HepG2 (cell line): ENCODE measurements around the gene SYPL2. TPM values are rescaled to one million over a fixed set of nuclear protein-coding genes. Genes with fewer than 3 reads are reported as not detected.

ENCODE experiments used
- CENPT ChIP-seq: sonication (generic); formaldehyde crosslinking; IDR thresholded peaks from 2 replicates; pipeline ENCODE4 v1.8.0; 2022; ENCODE audit warnings: low read depth, mild to moderate bottlenecking, moderate library complexity, missing genetic modification reagents
- HOXA9 ChIP-seq: sonication (generic); formaldehyde crosslinking; IDR thresholded peaks from 2 replicates; pipeline ENCODE4 v1.8.1; 2022; ENCODE audit warnings: missing genetic modification reagents, mild to moderate bottlenecking, moderate library complexity, borderline replicate concordance
- MAF1 ChIP-seq: sonication (generic); formaldehyde crosslinking; IDR thresholded peaks from 2 replicates; pipeline ENCODE4 v1.5.0; 2020; ENCODE audit warnings: missing genetic modification reagents, borderline replicate concordance
- SIN3B ChIP-seq: fragments of 150-350 bp; IDR thresholded peaks from 2 replicates; pipeline ENCODE4 v1.6.1; 2014; ENCODE audit warnings: low read length
- TBX2 ChIP-seq: sonication (generic); formaldehyde crosslinking; IDR thresholded peaks from 2 replicates; pipeline ENCODE4 v1.5.0; 2020; ENCODE audit warnings: missing genetic modification reagents, mild to moderate bottlenecking, borderline replicate concordance
- XBP1 ChIP-seq: sonication (generic); formaldehyde crosslinking; IDR thresholded peaks from 2 replicates; pipeline ENCODE4 v1.5.0; 2020; ENCODE audit warnings: missing genetic modification reagents
- ZC3H4 ChIP-seq: sonication (generic); formaldehyde crosslinking; IDR thresholded peaks from 2 replicates; pipeline ENCODE4 v1.4.0; 2020; ENCODE audit warnings: missing genetic modification reagents, borderline replicate concordance
- ZNF263 ChIP-seq: sonication (generic); formaldehyde crosslinking; IDR thresholded peaks from 2 replicates; pipeline ENCODE4 v1.4.0; 2020; ENCODE audit warnings: missing genetic modification reagents
- ZNF350 ChIP-seq: sonication (generic); formaldehyde crosslinking; IDR thresholded peaks from 2 replicates; pipeline ENCODE4 v1.4.0; 2020; ENCODE audit warnings: mild to moderate bottlenecking, low read depth, missing genetic modification reagents, borderline replicate concordance
- ZNF615 ChIP-seq: sonication (generic); formaldehyde crosslinking; IDR thresholded peaks from 2 replicates; pipeline ENCODE4 v1.5.0; 2020; ENCODE audit warnings: mild to moderate bottlenecking, missing genetic modification reagents, borderline replicate concordance
- polyA plus RNA-seq, 8 experiments: library from polyadenylated mRNA; depleted of rRNA in 3 of 8; stranded (reverse) in 7 of 8; unstranded in 1 of 8; fragments of >200 nt; fragmentation: Illumina TruSeq in 4 of 8; extraction: Trizol in 4 of 8; gene quantifications; 2 replicates each; pipeline versions ENCODE4 v1.2.1 to v1.2.3, GENCODE V29; 2011 to 2016; ENCODE audit warnings: low read depth in 4 of 8, missing spikeins in 1 of 8, mixed read lengths in 1 of 8; ENCODE audit not compliant: insufficient read depth in 1 of 8
- total RNA-seq, 5 experiments: library from RNA; depleted of rRNA; stranded (reverse); fragments of >200 nt; fragmentation: Illumina TruSeq; extraction: Trizol; gene quantifications; 2 replicates each; pipeline ENCODE4 v1.2.3, GENCODE V29; 2016; ENCODE audit warnings: low read depth in 1 of 5
- TF ChIP-seq, protein P1 (sequence below): sonication (generic); formaldehyde crosslinking; IDR thresholded peaks from 2 replicates; pipeline ENCODE4 v1.4.0; 2020; ENCODE audit warnings: missing genetic modification reagents
- TF ChIP-seq, protein P2 (sequence below): sonication (generic); formaldehyde crosslinking; IDR thresholded peaks from 2 replicates; pipeline ENCODE4 v1.4.0; 2020; ENCODE audit warnings: missing genetic modification reagents
- TF ChIP-seq, protein P3 (sequence below): IDR thresholded peaks from 2 replicates; pipeline ENCODE4 v1.6.1; 2016; ENCODE audit warnings: low read depth, missing genetic modification reagents, missing compliant biosample characterization
- TF ChIP-seq, protein P4 (sequence below): sonication (generic); formaldehyde crosslinking; IDR thresholded peaks from 2 replicates; pipeline ENCODE4 v1.4.0; 2020; ENCODE audit warnings: missing genetic modification reagents
- TF ChIP-seq, protein P5 (sequence below): sonication (generic); formaldehyde crosslinking; IDR thresholded peaks from 2 replicates; pipeline ENCODE4 v1.4.0; 2020; ENCODE audit warnings: missing genetic modification reagents
- TF ChIP-seq, protein P6 (sequence below): IDR thresholded peaks from 2 replicates; pipeline ENCODE4 v1.6.1; 2012; ENCODE audit warnings: inconsistent platforms

The SYPL2 gene
- total and polyA plus RNA-seq, 2 of the 13 experiments (the other 11 are each of a cell fraction or from before 2014, with no cell fraction given) = 0.17 to 0.24 TPM

DNA sequence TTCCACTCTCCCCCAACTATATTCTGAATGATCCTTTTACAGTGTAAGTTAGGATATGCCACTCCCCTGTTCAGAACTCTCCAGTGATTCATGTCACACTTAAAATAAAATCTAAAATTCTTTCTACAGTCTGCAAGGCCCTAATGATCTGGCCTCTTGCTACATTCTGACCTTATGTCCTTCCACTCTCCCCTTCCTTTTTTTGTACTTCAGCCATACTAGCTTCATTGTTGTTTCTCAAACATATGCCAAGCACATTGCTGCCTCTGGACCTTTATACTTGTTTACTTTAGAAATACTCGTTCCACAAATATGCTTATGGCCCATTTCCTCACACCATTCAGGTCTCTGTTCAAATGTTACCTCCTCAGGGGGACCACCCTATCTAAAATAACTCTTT lies 25.3 kb upstream of the SYPL2 start (continued):
- TF ChIP-seq, protein P1, sequence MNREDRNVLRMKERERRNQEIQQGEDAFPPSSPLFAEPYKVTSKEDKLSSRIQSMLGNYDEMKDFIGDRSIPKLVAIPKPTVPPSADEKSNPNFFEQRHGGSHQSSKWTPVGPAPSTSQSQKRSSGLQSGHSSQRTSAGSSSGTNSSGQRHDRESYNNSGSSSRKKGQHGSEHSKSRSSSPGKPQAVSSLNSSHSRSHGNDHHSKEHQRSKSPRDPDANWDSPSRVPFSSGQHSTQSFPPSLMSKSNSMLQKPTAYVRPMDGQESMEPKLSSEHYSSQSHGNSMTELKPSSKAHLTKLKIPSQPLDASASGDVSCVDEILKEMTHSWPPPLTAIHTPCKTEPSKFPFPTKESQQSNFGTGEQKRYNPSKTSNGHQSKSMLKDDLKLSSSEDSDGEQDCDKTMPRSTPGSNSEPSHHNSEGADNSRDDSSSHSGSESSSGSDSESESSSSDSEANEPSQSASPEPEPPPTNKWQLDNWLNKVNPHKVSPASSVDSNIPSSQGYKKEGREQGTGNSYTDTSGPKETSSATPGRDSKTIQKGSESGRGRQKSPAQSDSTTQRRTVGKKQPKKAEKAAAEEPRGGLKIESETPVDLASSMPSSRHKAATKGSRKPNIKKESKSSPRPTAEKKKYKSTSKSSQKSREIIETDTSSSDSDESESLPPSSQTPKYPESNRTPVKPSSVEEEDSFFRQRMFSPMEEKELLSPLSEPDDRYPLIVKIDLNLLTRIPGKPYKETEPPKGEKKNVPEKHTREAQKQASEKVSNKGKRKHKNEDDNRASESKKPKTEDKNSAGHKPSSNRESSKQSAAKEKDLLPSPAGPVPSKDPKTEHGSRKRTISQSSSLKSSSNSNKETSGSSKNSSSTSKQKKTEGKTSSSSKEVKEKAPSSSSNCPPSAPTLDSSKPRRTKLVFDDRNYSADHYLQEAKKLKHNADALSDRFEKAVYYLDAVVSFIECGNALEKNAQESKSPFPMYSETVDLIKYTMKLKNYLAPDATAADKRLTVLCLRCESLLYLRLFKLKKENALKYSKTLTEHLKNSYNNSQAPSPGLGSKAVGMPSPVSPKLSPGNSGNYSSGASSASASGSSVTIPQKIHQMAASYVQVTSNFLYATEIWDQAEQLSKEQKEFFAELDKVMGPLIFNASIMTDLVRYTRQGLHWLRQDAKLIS (CRISPR knock-in tag) = no peak
- peak; percentile 71 for TF ChIP-seq TBX2
- TF ChIP-seq XBP1 = no peak
- TF ChIP-seq, protein P2, sequence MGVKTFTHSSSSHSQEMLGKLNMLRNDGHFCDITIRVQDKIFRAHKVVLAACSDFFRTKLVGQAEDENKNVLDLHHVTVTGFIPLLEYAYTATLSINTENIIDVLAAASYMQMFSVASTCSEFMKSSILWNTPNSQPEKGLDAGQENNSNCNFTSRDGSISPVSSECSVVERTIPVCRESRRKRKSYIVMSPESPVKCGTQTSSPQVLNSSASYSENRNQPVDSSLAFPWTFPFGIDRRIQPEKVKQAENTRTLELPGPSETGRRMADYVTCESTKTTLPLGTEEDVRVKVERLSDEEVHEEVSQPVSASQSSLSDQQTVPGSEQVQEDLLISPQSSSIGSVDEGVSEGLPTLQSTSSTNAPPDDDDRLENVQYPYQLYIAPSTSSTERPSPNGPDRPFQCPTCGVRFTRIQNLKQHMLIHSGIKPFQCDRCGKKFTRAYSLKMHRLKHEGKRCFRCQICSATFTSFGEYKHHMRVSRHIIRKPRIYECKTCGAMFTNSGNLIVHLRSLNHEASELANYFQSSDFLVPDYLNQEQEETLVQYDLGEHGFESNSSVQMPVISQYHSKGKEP (CRISPR knock-in tag) = no peak
- TF ChIP-seq, protein P3, sequence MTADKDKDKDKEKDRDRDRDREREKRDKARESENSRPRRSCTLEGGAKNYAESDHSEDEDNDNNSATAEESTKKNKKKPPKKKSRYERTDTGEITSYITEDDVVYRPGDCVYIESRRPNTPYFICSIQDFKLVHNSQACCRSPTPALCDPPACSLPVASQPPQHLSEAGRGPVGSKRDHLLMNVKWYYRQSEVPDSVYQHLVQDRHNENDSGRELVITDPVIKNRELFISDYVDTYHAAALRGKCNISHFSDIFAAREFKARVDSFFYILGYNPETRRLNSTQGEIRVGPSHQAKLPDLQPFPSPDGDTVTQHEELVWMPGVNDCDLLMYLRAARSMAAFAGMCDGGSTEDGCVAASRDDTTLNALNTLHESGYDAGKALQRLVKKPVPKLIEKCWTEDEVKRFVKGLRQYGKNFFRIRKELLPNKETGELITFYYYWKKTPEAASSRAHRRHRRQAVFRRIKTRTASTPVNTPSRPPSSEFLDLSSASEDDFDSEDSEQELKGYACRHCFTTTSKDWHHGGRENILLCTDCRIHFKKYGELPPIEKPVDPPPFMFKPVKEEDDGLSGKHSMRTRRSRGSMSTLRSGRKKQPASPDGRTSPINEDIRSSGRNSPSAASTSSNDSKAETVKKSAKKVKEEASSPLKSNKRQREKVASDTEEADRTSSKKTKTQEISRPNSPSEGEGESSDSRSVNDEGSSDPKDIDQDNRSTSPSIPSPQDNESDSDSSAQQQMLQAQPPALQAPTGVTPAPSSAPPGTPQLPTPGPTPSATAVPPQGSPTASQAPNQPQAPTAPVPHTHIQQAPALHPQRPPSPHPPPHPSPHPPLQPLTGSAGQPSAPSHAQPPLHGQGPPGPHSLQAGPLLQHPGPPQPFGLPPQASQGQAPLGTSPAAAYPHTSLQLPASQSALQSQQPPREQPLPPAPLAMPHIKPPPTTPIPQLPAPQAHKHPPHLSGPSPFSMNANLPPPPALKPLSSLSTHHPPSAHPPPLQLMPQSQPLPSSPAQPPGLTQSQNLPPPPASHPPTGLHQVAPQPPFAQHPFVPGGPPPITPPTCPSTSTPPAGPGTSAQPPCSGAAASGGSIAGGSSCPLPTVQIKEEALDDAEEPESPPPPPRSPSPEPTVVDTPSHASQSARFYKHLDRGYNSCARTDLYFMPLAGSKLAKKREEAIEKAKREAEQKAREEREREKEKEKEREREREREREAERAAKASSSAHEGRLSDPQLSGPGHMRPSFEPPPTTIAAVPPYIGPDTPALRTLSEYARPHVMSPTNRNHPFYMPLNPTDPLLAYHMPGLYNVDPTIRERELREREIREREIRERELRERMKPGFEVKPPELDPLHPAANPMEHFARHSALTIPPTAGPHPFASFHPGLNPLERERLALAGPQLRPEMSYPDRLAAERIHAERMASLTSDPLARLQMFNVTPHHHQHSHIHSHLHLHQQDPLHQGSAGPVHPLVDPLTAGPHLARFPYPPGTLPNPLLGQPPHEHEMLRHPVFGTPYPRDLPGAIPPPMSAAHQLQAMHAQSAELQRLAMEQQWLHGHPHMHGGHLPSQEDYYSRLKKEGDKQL = peak; percentile 92
- no peak for TF ChIP-seq CENPT
- no peak for TF ChIP-seq ZNF350 (CRISPR knock-in tag)
- TF ChIP-seq HOXA9 = no peak
- TF ChIP-seq ZC3H4 = no peak
- no peak for TF ChIP-seq ZNF263 (CRISPR knock-in tag)
- no peak for TF ChIP-seq SIN3B
- no peak for TF ChIP-seq ZNF615 (CRISPR knock-in tag)
- TF ChIP-seq, protein P4, sequence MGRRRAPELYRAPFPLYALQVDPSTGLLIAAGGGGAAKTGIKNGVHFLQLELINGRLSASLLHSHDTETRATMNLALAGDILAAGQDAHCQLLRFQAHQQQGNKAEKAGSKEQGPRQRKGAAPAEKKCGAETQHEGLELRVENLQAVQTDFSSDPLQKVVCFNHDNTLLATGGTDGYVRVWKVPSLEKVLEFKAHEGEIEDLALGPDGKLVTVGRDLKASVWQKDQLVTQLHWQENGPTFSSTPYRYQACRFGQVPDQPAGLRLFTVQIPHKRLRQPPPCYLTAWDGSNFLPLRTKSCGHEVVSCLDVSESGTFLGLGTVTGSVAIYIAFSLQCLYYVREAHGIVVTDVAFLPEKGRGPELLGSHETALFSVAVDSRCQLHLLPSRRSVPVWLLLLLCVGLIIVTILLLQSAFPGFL (CRISPR knock-in tag) = no peak
- TF ChIP-seq MAF1 (CRISPR knock-in tag) = no peak
- TF ChIP-seq, protein P5, sequence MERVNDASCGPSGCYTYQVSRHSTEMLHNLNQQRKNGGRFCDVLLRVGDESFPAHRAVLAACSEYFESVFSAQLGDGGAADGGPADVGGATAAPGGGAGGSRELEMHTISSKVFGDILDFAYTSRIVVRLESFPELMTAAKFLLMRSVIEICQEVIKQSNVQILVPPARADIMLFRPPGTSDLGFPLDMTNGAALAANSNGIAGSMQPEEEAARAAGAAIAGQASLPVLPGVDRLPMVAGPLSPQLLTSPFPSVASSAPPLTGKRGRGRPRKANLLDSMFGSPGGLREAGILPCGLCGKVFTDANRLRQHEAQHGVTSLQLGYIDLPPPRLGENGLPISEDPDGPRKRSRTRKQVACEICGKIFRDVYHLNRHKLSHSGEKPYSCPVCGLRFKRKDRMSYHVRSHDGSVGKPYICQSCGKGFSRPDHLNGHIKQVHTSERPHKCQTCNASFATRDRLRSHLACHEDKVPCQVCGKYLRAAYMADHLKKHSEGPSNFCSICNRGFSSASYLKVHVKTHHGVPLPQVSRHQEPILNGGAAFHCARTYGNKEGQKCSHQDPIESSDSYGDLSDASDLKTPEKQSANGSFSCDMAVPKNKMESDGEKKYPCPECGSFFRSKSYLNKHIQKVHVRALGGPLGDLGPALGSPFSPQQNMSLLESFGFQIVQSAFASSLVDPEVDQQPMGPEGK (CRISPR knock-in tag) = no peak
- TF ChIP-seq, protein P6, sequence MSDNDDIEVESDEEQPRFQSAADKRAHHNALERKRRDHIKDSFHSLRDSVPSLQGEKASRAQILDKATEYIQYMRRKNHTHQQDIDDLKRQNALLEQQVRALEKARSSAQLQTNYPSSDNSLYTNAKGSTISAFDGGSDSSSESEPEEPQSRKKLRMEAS = peak; percentile 54
